G401 (cell line): ENCODE measurements around the gene SNX30. TPM values are rescaled to one million over a fixed set of nuclear protein-coding genes. Genes with fewer than 3 reads are reported as not detected.

ENCODE experiments used
- DNase-seq: peaks from one replicate; pipeline ENCODE4 v3.0.0-alpha.2; 2015; ENCODE audit warnings: low spot score
- in situ Hi-C: cut with HindIII; loops from 2 replicates; pipeline ENCODE4 v1.10.0; 2016; ENCODE audit warnings: low sequenced_read_pairs, mixed read lengths
- total RNA-seq: library from RNA; depleted of rRNA; stranded (reverse); fragments of >200 nt; shearing (Covaris generic); gene quantifications from 2 replicates; pipeline ENCODE4 v1.2.3, GENCODE V29; 2014

The SNX30 gene
- total RNA-seq, 1 experiment from 2014 or later, result 11.9 TPM

DNA sequence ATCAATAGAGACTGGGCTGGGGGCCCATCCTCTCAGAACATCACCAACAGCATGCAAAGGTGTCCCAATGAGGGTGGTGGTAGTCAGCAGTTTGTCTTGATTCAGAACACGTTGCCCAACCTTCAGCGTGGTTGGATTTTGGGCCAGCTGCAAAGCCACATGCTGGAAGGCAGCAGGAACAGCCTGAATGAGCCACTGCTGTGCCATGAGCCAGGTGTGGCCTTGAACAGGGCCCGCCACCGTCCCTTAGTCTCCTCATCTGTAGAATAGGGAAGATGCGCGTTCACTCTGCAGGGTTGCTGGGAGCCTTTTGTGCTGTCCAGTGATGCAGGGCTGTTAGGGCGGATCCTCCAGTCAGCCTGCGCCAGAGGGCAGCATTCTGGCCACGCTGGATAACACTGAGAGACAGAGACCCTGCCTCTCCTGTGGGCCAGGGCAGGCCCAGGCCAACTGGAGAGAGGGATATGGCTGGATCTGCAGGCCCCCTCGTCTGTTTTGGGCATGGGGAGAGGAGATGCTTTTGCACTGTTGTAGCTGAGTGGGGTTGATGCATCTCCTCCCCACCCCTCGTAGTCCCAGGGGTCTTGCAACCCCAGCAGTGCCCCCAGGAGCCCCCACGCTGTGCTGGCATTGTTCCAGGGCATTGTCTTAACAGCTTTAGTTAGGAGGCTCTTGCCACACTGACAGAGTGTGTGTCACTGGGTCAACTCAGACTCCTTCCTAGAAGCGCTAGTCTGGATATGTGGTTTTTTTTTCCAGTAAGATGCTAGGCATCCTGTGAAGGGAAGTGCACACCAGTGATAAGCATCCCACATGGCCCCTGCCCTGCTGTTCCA lies 98.0 kb downstream of the SNX30 start:
- in situ Hi-C loops, result no loop called here
- DNase-seq, result no peak

DNA sequence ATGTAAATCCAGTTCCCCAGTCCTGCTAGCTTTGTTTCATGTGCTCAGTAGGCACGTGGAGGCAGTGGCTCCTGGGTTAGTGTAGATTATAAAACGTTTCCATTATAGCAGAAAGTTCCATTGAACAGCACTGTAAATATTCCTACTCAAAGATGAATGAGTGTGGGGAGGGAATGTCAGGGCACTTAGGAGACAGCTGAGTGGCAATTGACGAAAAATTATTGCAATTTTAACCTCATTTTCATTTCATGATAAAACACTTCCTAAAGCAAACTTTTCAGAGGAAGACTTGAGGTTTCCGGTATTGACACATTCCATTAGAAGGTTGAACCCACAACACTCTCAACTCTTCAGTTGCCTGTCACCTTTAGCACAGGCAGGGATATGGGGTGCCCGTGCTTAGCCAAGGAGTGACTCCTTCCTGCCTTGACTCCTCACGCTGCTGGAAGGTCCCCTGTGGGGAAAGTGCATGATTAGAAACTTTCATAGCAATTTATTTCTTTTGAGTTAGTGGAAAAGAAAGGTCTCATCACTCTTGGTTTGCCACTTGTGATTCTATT lies 98.9 kb downstream of the SNX30 start:
- in situ Hi-C loops, result no loop called here

GRCh38 chr9:112850840-112851239 lies 100.3 kb downstream of the SNX30 start:
- in situ Hi-C loops, result no loop called here

More for the DNA sequence above, 98.9 kb downstream of the SNX30 start:
- DNase-seq, result no peak

GRCh38 chr9:112852741-112853504 lies 102.4 kb downstream of the SNX30 start:
- peak; percentile 19 for DNase-seq
- in situ Hi-C loops, result no loop called here

More at GRCh38 chr9:112850840-112851239, 100.3 kb downstream of the SNX30 start:
- no peak for DNase-seq

- in situ Hi-C loops, result no loop called here
Measured at GRCh38 chr9:112853882-112854585, 103.5 kb downstream of the SNX30 start.

GRCh38 chr9:112854657-112855056 lies 104.1 kb downstream of the SNX30 start:
- no peak for DNase-seq
- in situ Hi-C loops, result no loop called here

More at GRCh38 chr9:112853882-112854585, 103.5 kb downstream of the SNX30 start:
- no peak for DNase-seq

- DNase-seq, result no peak
- in situ Hi-C loops, result no loop called here
Measured at GRCh38 chr9:112856200-112856599, 105.6 kb downstream of the SNX30 start.

DNA sequence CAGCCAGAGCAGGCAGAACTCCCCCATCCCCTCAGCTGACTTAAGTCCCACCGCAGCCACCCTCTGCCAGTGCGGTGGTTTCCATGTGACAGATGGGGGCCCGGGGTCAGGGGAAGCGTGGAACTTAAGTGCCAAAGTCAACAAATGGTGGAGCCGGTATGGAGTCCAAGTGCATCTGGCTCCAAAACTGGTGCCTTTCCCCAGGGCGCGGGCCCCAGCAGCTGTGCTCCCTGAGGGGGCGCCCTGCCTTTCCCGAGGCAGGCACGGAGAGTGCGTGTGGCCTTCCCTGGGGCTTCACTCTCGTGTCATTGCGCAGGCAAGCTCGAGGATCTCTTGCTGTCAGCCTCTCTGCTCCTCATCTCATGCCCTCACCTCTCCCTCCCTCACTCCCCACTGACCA lies 106.3 kb downstream of the SNX30 start:
- DNase-seq, result no peak
- in situ Hi-C loops, result no loop called here

DNA sequence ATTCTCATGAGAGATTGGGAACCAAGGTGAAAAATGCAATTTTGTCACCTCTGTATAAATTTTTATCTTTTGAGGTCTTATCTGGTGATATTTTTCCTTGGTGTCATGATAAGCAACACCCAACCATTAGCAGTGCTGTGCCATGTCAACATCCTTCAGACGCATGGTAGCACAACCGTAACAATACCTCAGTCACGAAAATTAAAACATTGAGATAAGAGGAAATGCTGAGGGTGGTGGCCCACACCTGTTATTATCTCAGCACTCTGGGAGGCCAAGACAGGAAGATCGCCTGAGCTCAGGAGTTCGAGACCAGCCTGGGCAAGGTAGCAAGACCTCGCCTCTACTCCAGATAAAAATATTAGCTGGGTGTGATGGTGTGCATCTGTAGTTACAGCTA lies 107.4 kb downstream of the SNX30 start:
- DNase-seq, result no peak
- in situ Hi-C loops, result no loop called here

GRCh38 chr9:112858625-112859147 lies 108.1 kb downstream of the SNX30 start:
- in situ Hi-C loops, result no loop called here
- DNase-seq, result no peak

- in situ Hi-C loops, result no loop called here
- no peak for DNase-seq
Measured at GRCh38 chr9:112860451-112860850, 109.9 kb downstream of the SNX30 start.

- no peak for DNase-seq
- in situ Hi-C loops, result no loop called here
Measured at GRCh38 chr9:112861155-112861554, 110.6 kb downstream of the SNX30 start.

- in situ Hi-C loops, result no loop called here
- DNase-seq, result peak; percentile 25
Measured at GRCh38 chr9:112861638-112862555, 111.3 kb downstream of the SNX30 start.

DNA sequence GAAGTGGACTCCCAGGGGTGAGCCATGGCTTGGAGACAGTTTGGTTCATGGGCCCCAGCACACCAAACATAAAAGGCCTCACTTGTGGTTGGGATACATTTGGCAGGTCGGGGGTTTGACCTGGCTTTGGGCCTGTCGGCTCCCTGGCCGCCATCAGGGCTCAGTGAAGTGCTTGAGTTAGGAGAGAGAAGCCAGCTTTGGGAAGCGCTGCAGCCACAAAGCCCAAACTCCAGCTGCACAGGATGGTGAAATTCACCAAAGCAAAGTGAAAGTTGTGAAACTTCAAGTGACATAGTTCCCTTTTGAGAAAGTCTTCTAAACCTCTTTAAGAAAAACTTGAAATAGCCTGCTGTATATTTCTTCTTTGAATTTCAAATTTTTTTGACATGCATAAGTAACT lies 112.7 kb downstream of the SNX30 start:
- in situ Hi-C loops, result no loop called here
- DNase-seq, result no peak

GRCh38 chr9:112863746-112864145 lies 113.2 kb downstream of the SNX30 start:
- in situ Hi-C loops, result no loop called here
- no peak for DNase-seq

DNA sequence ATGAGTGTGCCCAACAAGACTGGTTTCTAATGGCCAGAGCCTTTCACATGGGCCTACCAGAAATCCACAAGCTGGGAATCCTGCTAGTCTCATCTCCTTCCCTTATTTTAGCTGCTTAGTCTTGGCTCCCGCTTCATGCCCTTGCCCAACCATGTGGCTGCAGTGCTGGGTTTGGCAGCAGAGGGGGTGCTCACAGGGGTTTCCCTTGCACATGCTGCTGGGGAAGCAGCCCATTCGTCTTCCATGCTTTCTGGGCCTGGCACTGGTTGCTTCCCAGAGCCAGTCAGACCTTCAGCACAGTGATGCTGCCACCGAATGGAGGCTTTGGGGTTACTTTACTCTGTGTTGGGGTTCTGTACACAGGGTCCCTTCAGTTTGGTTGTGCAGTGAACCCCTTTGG lies 113.8 kb downstream of the SNX30 start:
- in situ Hi-C loops, result no loop called here
- DNase-seq, result no peak

- no peak for DNase-seq
- in situ Hi-C loops, result no loop called here
Measured at GRCh38 chr9:112864982-112865381, 114.4 kb downstream of the SNX30 start.

DNA sequence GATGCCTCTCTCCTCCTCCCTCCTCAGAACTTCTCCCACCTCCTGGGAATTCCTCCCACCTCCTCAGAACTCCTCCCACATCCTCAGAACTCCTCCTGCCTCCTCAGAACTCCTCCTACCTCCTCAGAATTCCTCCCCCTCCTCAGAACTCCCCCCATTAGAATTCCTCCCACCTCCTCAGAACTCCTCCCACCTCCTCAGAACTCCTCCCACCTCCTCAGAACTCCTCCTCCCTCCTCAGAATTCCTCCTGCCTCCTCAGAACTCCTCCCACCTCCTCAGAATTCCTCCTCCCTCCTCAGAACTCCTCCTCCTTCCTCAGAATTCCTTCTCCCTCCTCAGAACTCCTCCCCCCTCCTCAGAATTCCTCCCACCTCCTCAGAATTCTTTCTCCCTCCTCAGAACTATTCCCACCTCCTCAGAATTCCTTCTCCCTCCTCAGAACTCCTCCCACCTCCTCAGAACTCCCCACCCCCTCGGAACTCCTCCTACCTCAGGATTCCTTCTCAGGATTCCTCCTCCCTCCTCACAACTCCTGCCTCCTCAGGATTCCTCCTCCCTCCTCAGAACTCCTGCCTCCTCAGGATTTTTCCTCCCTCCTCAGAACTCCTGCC lies 116.2 kb downstream of the SNX30 start:
- in situ Hi-C loops, result no loop called here
- DNase-seq, result peak; percentile 14
